Measurements from ENCODE around the gene KDSR. TPM values are rescaled to one million over a fixed set of nuclear protein-coding genes. Genes with fewer than 3 reads are reported as not detected.
A peak's percentile ranks its signal among the peaks of the same experiment; 100 is the strongest.
"Not testable (repeated sequence)": the region's sequence is repeated elsewhere in the genome, so short reads cannot be mapped to it uniquely, and the experiment has no call there.

The KDSR gene
- total RNA-seq, 1 experiment from 2014 or later: 26.8 TPM

- intact Hi-C loops (cut with micrococcal nuclease; ENCODE audit: unreplicated experiment): no loop called here
- no peaks in the 10 kb centered on the region for H3K27me3 ChIP-seq (replicated peaks; ENCODE audit: control insufficient read depth, insufficient read depth, low read length)
- no peaks in the 10 kb centered on the region for H3K4me1 Mint-ChIP-seq (ENCODE audit: low read depth, unreplicated experiment)
- ChIA-PET POLR2A (interaction anchor here (0.6 kb wide), 1 partner anchor 56 kb away, joined by 3 read pairs; no protein-coding TSS in a partner anchor), CTCF (no interaction called here)
- no peak for DNase-seq
- no peaks in the 10 kb centered on the region for H3K4me1 ChIP-seq
- H3K27me3 Mint-ChIP-seq (ENCODE audit: insufficient read depth, unreplicated experiment): no peaks in the 10 kb centered on the region
- peak overlapping the region; percentile 94 for H3K4me3 Mint-ChIP-seq (ENCODE audit: unreplicated experiment)
- H3K27ac Mint-ChIP-seq (ENCODE audit: unreplicated experiment): peak overlapping the region; percentile 85
- no peaks in the 10 kb centered on the region for H3K9me3 ChIP-seq
- peak overlapping the region; percentile 46 for H3K4me3 ChIP-seq (ENCODE audit: low read depth, low read length)
- H3K9me3 Mint-ChIP-seq (ENCODE audit: unreplicated experiment): no peaks in the 10 kb centered on the region
- H3K36me3 Mint-ChIP-seq (ENCODE audit: insufficient read depth, unreplicated experiment): no peaks in the 10 kb centered on the region
- TF ChIP-seq CTCF (IDR thresholded peaks at IDR 0.05; ENCODE audit: insufficient read depth in 1 of 2, low read depth in 1 of 2, low read length in 1 of 2, severe bottlenecking in 1 of 2, unreplicated experiment in 1 of 2): no peak
- BruUV-seq (replicated peaks): no TSS peak
- H3K36me3 ChIP-seq (ENCODE audit: control insufficient read depth, insufficient read depth, low read length): no peaks in the 10 kb centered on the region
Observed at GRCh38 chr18:63365876-63366212, 1.2 kb downstream of the KDSR start.

- ChIA-PET CTCF (no interaction called here), POLR2A (no interaction called here)
- no peaks in the 10 kb centered on the region for H3K4me1 Mint-ChIP-seq (ENCODE audit: low read depth, unreplicated experiment)
- H3K27ac Mint-ChIP-seq (ENCODE audit: unreplicated experiment): no peak overlapping the region
- Histone ChIP-seq H3K36me3 (ENCODE audit: control insufficient read depth, insufficient read depth, low read length) (no peaks in the 10 kb centered on the region), H3K4me1 (no peaks in the 10 kb centered on the region), H3K27me3 (replicated peaks; ENCODE audit: control insufficient read depth, insufficient read depth, low read length) (no peaks in the 10 kb centered on the region), H3K4me3 (ENCODE audit: low read depth, low read length) (no peak overlapping the region), H3K9me3 (no peaks in the 10 kb centered on the region)
- intact Hi-C loops (cut with micrococcal nuclease; ENCODE audit: unreplicated experiment): no loop called here
- peaks cover 7% of the 10 kb centered on the region for H3K36me3 Mint-ChIP-seq (ENCODE audit: insufficient read depth, unreplicated experiment)
- H3K9me3 Mint-ChIP-seq (ENCODE audit: unreplicated experiment): no peaks in the 10 kb centered on the region
- TF ChIP-seq CTCF (IDR thresholded peaks at IDR 0.05; ENCODE audit: insufficient read depth in 1 of 2, low read depth in 1 of 2, low read length in 1 of 2, severe bottlenecking in 1 of 2, unreplicated experiment in 1 of 2): no peak
- H3K4me3 Mint-ChIP-seq (ENCODE audit: unreplicated experiment): no peak overlapping the region
- BruUV-seq (replicated peaks): no TSS peak
- H3K27me3 Mint-ChIP-seq (ENCODE audit: insufficient read depth, unreplicated experiment): no peaks in the 10 kb centered on the region
- DNase-seq: no peak
Observed at GRCh38 chr18:63363951-63364350, 3.1 kb downstream of the KDSR start.

GRCh38 chr18:63363420-63363819 lies 3.6 kb downstream of the KDSR start:
- POLR2A ChIA-PET; H3K4me1 ChIP-seq; H3K4me3 Mint-ChIP-seq (ENCODE audit: unreplicated experiment); H3K27me3 ChIP-seq (replicated peaks; ENCODE audit: control insufficient read depth, insufficient read depth, low read length); H3K36me3 ChIP-seq (ENCODE audit: control insufficient read depth, insufficient read depth, low read length); H3K4me3 ChIP-seq (ENCODE audit: low read depth, low read length); H3K27me3 Mint-ChIP-seq (ENCODE audit: insufficient read depth, unreplicated experiment); H3K27ac Mint-ChIP-seq (ENCODE audit: unreplicated experiment); H3K9me3 Mint-ChIP-seq (ENCODE audit: unreplicated experiment); intact Hi-C loops (cut with micrococcal nuclease; ENCODE audit: unreplicated experiment); H3K9me3 ChIP-seq; H3K4me1 Mint-ChIP-seq (ENCODE audit: low read depth, unreplicated experiment); CTCF ChIA-PET; BruUV-seq (replicated peaks); DNase-seq: not testable (repeated sequence)
- peaks cover 10% of the 10 kb centered on the region for H3K36me3 Mint-ChIP-seq (ENCODE audit: insufficient read depth, unreplicated experiment)

- POLR2A ChIA-PET: no interaction called here
- BruUV-seq (replicated peaks): no TSS peak
Observed at GRCh38 chr18:63356272-63356896, 10.6 kb downstream of the KDSR start.

More at GRCh38 chr18:63356272-63356896, 10.6 kb downstream of the KDSR start:
- no peak overlapping the region for H3K27ac Mint-ChIP-seq (ENCODE audit: unreplicated experiment)
- H3K36me3 Mint-ChIP-seq (ENCODE audit: insufficient read depth, unreplicated experiment): peaks cover 32% of the 10 kb centered on the region
- TF ChIP-seq CTCF (IDR thresholded peaks at IDR 0.05; ENCODE audit: insufficient read depth in 1 of 2, low read depth in 1 of 2, low read length in 1 of 2, severe bottlenecking in 1 of 2, unreplicated experiment in 1 of 2): no peak
- intact Hi-C loops (cut with micrococcal nuclease; ENCODE audit: unreplicated experiment): no loop called here
- no peak overlapping the region for H3K4me3 Mint-ChIP-seq (ENCODE audit: unreplicated experiment)
- Histone ChIP-seq H3K4me3 (ENCODE audit: low read depth, low read length) (no peak overlapping the region), H3K4me1 (no peaks in the 10 kb centered on the region), H3K36me3 (ENCODE audit: control insufficient read depth, insufficient read depth, low read length) (no peaks in the 10 kb centered on the region), H3K9me3 (no peaks in the 10 kb centered on the region), H3K27me3 (replicated peaks; ENCODE audit: control insufficient read depth, insufficient read depth, low read length) (no peaks in the 10 kb centered on the region)
- DNase-seq: no peak
- no peaks in the 10 kb centered on the region for H3K9me3 Mint-ChIP-seq (ENCODE audit: unreplicated experiment)
- no peaks in the 10 kb centered on the region for H3K27me3 Mint-ChIP-seq (ENCODE audit: insufficient read depth, unreplicated experiment)
- CTCF ChIA-PET: no interaction called here
- no peaks in the 10 kb centered on the region for H3K4me1 Mint-ChIP-seq (ENCODE audit: low read depth, unreplicated experiment)
